DOHH2 (cell line): Measurements from ENCODE around the gene YTHDC2.

Experiments used
- H3F3A ChIP-seq: fragments of 200-600 bp; sonication (generic), shearing (Covaris generic); 2 replicates; pipeline ENCODE4 v1.6.0; 2016; ENCODE audit warnings: antibody characterized with exemption, mild to moderate bottlenecking; ENCODE audit not compliant: control insufficient read depth, insufficient read depth
- H3K27ac ChIP-seq: fragments of 200-600 bp; sonication (generic); 2 replicates; pipeline ENCODE4 v1.5.1; 2014; ENCODE audit warnings: low read depth, mild to moderate bottlenecking, low read length, moderate library complexity
- H3K27me3 ChIP-seq: fragments of 200-600 bp; sonication (generic); 2 replicates; pipeline ENCODE4 v1.6.1; 2014; ENCODE audit warnings: mild to moderate bottlenecking, low read length, mixed read lengths; ENCODE audit not compliant: control insufficient read depth
- H3K36me3 ChIP-seq: fragments of 200-600 bp; sonication (generic); 2 replicates; pipeline ENCODE4 v1.6.1; 2014; ENCODE audit warnings: mild to moderate bottlenecking, low read length, moderate library complexity, mixed read lengths; ENCODE audit not compliant: control insufficient read depth
- H3K4me1 ChIP-seq: fragments of 200-600 bp; sonication (generic); 2 replicates; pipeline ENCODE4 v1.6.1; 2014; ENCODE audit warnings: mild to moderate bottlenecking, low read length, mixed read lengths; ENCODE audit not compliant: control insufficient read depth
- H3K4me2 ChIP-seq: fragments of 200-600 bp; sonication (generic); 2 replicates; pipeline ENCODE4 v1.6.0; 2014; ENCODE audit warnings: mild to moderate bottlenecking, low read length, moderate library complexity
- H3K4me3 ChIP-seq: fragments of 200-600 bp; sonication (generic); 2 replicates; pipeline ENCODE4 v1.5.1; 2014; ENCODE audit warnings: mild to moderate bottlenecking, low read length, mixed read lengths
- H3K79me2 ChIP-seq: fragments of 200-600 bp; sonication (generic); 2 replicates; pipeline ENCODE4 v1.6.1; 2014; ENCODE audit warnings: mild to moderate bottlenecking, low read length, mixed read lengths; ENCODE audit not compliant: control insufficient read depth
- H3K9me2 ChIP-seq: fragments of 200-600 bp; sonication (generic); replicated peaks from 2 replicates; pipeline ENCODE4 v1.6.1; 2014; ENCODE audit warnings: mild to moderate bottlenecking, low read length, mixed read lengths; ENCODE audit not compliant: control insufficient read depth
- H3K9me3 ChIP-seq: fragments of 200-600 bp; sonication (generic); 2 replicates; pipeline ENCODE4 v1.6.1; 2014; ENCODE audit warnings: antibody characterized with exemption, low read length, mixed read lengths; ENCODE audit not compliant: control insufficient read depth, insufficient read depth
- H4K20me1 ChIP-seq: fragments of 200-600 bp; sonication (generic); 2 replicates; pipeline ENCODE4 v1.6.0; 2014; ENCODE audit warnings: low read depth, mild to moderate bottlenecking, antibody characterized with exemption, low read length, moderate library complexity; ENCODE audit not compliant: control insufficient read depth, insufficient read depth
- EZH2phosphoT487 ChIP-seq: fragments of 200-600 bp; sonication (generic); IDR thresholded peaks from 2 replicates; pipeline ENCODE4 v1.6.1; 2017; ENCODE audit warnings: borderline replicate concordance, mild to moderate bottlenecking, antibody characterized with exemption, low read length, moderate library complexity, mixed read lengths
- TF ChIP-seq, protein P1 (sequence below): fragments of 200-600 bp; sonication (generic); IDR thresholded peaks from one replicate; pipeline ENCODE4 v1.5.1; 2014; ENCODE audit warnings: antibody characterized with exemption, mild to moderate bottlenecking, low read depth, low read length; ENCODE audit not compliant: poor library complexity, severe bottlenecking

The YTHDC2 gene

DNA sequence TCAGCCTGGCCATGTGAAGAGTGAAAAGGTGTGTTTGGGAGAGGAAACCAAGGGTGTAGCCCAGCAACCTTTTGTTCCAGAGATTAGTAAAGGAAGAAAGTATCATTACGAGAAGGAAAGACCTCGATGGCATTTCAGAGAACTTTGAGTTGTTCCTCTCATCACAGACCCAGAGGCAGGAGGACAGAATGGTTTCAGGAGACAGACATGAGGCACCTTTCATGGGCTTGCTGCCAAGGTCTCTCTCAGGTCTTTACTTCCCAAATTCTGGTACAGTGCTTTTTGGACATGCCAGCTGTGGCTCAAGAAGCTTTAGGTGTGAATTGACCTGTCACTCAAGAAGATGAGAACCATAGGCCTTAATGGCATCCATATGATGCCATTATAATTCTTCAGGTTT, 22.5 kb upstream of the YTHDC2 start:
- Histone ChIP-seq H3K36me3 (no peaks in the 10 kb centered on the region), H4K20me1 (no peaks in the 10 kb centered on the region), H3K27me3 (no peaks in the 10 kb centered on the region), H3K4me3 (no peak overlapping the region), H3K4me2 (no peak overlapping the region), H3K9me2 (no peaks in the 10 kb centered on the region), H3K9me3 (peaks cover 9% of the 10 kb centered on the region; the same call in 1 of the 2 replicates), H3K79me2 (no peaks in the 10 kb centered on the region), H3K27ac (no peak overlapping the region), H3K4me1 (no peaks in the 10 kb centered on the region), H3F3A (no peaks in the 10 kb centered on the region)
- TF ChIP-seq EZH2phosphoT487, result no peak
- TF ChIP-seq, protein P1, sequence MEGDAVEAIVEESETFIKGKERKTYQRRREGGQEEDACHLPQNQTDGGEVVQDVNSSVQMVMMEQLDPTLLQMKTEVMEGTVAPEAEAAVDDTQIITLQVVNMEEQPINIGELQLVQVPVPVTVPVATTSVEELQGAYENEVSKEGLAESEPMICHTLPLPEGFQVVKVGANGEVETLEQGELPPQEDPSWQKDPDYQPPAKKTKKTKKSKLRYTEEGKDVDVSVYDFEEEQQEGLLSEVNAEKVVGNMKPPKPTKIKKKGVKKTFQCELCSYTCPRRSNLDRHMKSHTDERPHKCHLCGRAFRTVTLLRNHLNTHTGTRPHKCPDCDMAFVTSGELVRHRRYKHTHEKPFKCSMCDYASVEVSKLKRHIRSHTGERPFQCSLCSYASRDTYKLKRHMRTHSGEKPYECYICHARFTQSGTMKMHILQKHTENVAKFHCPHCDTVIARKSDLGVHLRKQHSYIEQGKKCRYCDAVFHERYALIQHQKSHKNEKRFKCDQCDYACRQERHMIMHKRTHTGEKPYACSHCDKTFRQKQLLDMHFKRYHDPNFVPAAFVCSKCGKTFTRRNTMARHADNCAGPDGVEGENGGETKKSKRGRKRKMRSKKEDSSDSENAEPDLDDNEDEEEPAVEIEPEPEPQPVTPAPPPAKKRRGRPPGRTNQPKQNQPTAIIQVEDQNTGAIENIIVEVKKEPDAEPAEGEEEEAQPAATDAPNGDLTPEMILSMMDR, result no peak

DNA sequence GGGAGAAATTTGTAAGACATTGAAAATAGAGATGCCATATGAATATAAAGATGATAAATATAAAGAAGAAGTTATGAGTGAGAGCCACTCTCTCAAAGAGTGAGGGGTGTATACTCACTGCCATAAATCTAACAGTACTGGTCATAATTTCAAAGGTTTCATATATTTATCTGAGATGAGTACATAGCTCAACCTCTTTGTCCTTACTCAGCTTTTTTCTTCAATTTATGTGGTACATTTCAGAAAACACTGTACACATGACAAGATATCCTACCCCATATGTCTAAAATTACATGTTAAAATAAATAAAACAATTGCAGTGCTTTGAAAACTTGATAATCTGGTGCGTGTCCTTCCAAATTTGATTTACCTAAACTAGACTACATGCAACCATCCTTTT, 20.0 kb upstream of the YTHDC2 start:
- no peaks in the 10 kb centered on the region for H3K4me1 ChIP-seq

DNA sequence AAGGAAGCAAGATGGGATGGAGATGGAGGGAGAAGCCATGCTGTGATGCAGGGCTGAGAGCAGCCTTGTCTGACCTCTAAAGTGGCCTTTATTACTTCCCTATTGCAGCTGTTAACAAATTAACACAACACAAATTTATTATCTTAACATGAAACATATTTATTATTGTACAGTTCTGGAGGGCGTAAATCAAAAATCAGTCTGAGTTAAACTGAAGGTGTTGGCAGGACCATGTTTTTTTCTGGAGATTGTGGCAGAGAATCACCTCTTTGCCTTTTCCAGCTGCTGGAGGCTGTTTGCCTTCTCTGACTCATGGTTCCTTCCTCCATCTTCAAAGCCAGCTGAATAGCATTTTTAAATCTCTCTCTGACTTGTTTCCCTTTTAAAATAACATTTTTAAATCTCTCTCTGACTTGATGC, 18.1 kb upstream of the YTHDC2 start:
- H3K4me1 ChIP-seq, result no peaks in the 10 kb centered on the region
- peaks cover 5% of the 10 kb centered on the region; the same call in 1 of the 2 replicates for H3K27me3 ChIP-seq
- H3K27ac ChIP-seq, result no peak overlapping the region
- H3K9me3 ChIP-seq, result peaks cover 4% of the 10 kb centered on the region; the same call in 1 of the 2 replicates
- H3K4me2 ChIP-seq, result no peak overlapping the region
- no peaks in the 10 kb centered on the region for H3K79me2 ChIP-seq
- H3K9me2 ChIP-seq, result no peaks in the 10 kb centered on the region
- TF ChIP-seq, protein P1, result no peak
- TF ChIP-seq EZH2phosphoT487, result no peak
- no peak overlapping the region for H3K4me3 ChIP-seq
- no peaks in the 10 kb centered on the region for H3K36me3 ChIP-seq
- no peaks in the 10 kb centered on the region for H4K20me1 ChIP-seq
- no peaks in the 10 kb centered on the region for H3F3A ChIP-seq

More for the DNA sequence above, 20.0 kb upstream of the YTHDC2 start:
- H3K9me2 ChIP-seq, result no peaks in the 10 kb centered on the region
- H3K27me3 ChIP-seq, result peaks cover 5% of the 10 kb centered on the region; the same call in 1 of the 2 replicates
- no peaks in the 10 kb centered on the region for H3F3A ChIP-seq
- no peaks in the 10 kb centered on the region for H3K79me2 ChIP-seq
- no peak overlapping the region for H3K27ac ChIP-seq
- TF ChIP-seq EZH2phosphoT487, result no peak
- TF ChIP-seq, protein P1, result no peak
- no peak overlapping the region for H3K4me2 ChIP-seq
- no peak overlapping the region for H3K4me3 ChIP-seq
- no peaks in the 10 kb centered on the region for H4K20me1 ChIP-seq
- H3K9me3 ChIP-seq, result peaks cover 9% of the 10 kb centered on the region; the same call in 1 of the 2 replicates
- no peaks in the 10 kb centered on the region for H3K36me3 ChIP-seq
